Mesodermal cell (in vitro differentiated cells): ENCODE results near the gene PDE1A.
"Not testable (repeated sequence)": the region's sequence is repeated elsewhere in the genome, so short reads cannot be mapped to it uniquely, and the experiment has no call there.

Experiments
- H3K27ac ChIP-seq: 2 replicates; pipeline ENCODE4 v1.7.0; 2013; ENCODE audit warnings: mild to moderate bottlenecking, low read depth, low read length, moderate library complexity; ENCODE audit not compliant: severe bottlenecking
- H3K36me3 ChIP-seq: 2 replicates; pipeline ENCODE4 v1.7.1; 2013; ENCODE audit warnings: mild to moderate bottlenecking, low read length, moderate library complexity; ENCODE audit not compliant: control insufficient read depth, insufficient read depth
- H3K4me1 ChIP-seq: one replicate; pipeline ENCODE4 v1.7.1; 2013; ENCODE audit warnings: mild to moderate bottlenecking, low read length; ENCODE audit not compliant: insufficient read depth, control insufficient read depth, poor library complexity, severe bottlenecking
- H3K4me3 ChIP-seq: 2 replicates; pipeline ENCODE4 v1.7.0; 2013; ENCODE audit warnings: low read length, control low read depth, mild to moderate bottlenecking; ENCODE audit not compliant: insufficient read depth, poor library complexity, severe bottlenecking; ENCODE audit errors: extremely low read depth
- H3K9me3 ChIP-seq: 2 replicates; pipeline ENCODE4 v1.7.1; 2013; ENCODE audit warnings: mild to moderate bottlenecking, low read length, moderate library complexity; ENCODE audit not compliant: control insufficient read depth
- WGBS, 2 experiments: methylation state at CpG; one replicate each; pipeline ENCODE4 v1.1.5; 2013; ENCODE audit warnings: missing lambda C conversion rate in 2 of 2; ENCODE audit not compliant: insufficient coverage in 2 of 2; 5-methylcytosine and 5-hydroxymethylcytosine counted together

Gene PDE1A

DNA sequence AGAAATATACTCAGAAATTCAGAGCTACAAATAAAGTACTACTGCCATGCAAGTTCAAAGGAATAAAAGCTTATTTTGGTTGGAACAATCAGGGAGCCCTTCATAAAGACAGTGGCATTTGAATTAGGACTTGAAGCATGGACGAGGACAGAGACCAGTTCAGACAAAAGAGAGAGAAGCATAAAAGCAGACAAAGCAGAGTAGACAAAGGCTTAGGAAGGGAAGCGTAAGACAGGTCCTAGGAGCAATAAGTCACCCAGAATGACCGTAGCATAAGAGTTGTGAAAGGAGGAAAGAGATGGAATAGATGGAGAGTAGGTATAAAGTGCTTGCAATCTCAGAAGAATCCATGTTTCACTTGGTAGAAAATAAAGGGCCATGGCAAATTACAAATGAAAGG, 14.0 kb downstream of the PDE1A start:
- H3K36me3 ChIP-seq = no peaks in the 10 kb centered on the region
- no peak overlapping the region for H3K4me3 ChIP-seq
- 77 to 87% methylated on average over 3 of the region's 3 CpGs for WGBS, 2 experiments
- no peaks in the 10 kb centered on the region for H3K9me3 ChIP-seq
- H3K27ac ChIP-seq = no peak overlapping the region
- H3K4me1 ChIP-seq = no peaks in the 10 kb centered on the region

DNA sequence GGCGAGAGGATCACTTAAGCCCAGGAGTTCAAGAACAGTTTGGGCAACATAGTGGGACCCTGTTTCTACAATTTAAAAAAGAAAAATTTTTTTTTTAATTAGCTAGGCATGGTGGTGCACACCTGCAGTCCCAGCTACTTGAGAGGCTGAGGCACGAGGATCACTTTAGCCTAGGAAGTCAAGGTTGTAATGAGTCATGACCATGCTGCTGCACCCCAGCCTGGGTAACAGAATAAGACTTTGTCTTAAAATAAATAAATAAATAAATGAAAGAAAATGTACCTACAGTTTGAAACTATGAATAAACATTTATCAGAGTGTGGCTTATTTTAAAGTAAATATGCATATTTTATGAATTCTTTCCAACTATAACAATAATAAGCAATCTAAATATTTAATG, 16.7 kb downstream of the PDE1A start:
- Histone ChIP-seq H3K4me3 (no peak overlapping the region), H3K27ac (no peak overlapping the region), H3K4me1 (peaks cover 2% of the 10 kb centered on the region), H3K9me3 (no peaks in the 10 kb centered on the region), H3K36me3 (no peaks in the 10 kb centered on the region)
- WGBS, 2 experiments = 71 to 80% methylated on average over 1 of the region's 2 CpGs

DNA sequence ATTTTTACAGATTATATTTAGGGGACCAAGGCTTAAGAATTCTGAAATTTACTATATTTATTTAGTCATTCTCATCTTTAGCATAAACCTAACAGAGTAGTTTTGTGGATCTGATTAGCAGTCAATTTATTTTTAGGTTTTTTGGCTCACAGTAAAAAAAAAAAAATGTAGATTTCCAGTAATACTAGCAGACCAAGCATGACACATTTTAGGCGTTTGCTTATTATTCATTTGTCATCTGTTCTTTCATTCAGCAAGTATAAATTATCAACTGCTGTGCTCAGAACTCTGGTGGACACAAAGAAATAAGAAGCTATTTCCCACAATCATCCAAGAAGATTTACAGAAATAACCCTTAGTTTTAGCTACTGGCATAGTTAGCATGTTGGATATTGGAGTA, 20.6 kb downstream of the PDE1A start:
- Histone ChIP-seq H3K36me3 (no peaks in the 10 kb centered on the region), H3K4me3 (no peak overlapping the region)
- 83% methylated on average over 1 of the region's 1 CpG; no CpG with 5 or more reads in 1 of the 2 experiments for WGBS, 2 experiments

DNA sequence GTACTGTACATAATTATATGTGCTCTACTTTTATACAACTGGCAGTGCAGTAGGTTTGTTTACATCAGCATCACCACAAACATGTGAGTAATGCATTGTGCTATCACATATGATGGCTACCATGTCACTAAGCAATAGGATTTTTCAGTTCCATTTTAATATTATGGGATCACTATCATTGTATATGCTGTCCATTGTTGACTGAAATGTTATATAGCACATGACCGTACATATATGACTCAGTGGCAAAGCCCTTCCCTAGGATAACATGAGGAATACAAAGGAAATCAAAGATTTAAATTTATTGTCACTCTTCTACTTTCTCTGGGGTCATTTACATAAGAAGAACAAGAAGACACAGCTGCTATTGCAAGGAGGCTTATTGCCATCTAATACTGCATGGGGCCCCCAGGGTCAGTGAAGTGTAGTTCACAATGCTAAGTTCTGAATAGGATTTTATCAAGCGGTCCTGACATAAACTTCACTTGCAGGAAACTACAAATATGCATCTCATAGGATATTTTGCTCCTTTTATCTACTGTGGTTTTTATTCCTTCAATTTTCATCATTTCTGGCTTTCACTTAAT, 21.8 kb downstream of the PDE1A start:
- peaks cover 7% of the 10 kb centered on the region for H3K4me1 ChIP-seq
- H3K27ac ChIP-seq = peak overlapping the region; percentile 11

More for the DNA sequence above, 20.6 kb downstream of the PDE1A start:
- peaks cover 7% of the 10 kb centered on the region for H3K4me1 ChIP-seq
- no peak overlapping the region for H3K27ac ChIP-seq
- H3K9me3 ChIP-seq = no peaks in the 10 kb centered on the region

DNA sequence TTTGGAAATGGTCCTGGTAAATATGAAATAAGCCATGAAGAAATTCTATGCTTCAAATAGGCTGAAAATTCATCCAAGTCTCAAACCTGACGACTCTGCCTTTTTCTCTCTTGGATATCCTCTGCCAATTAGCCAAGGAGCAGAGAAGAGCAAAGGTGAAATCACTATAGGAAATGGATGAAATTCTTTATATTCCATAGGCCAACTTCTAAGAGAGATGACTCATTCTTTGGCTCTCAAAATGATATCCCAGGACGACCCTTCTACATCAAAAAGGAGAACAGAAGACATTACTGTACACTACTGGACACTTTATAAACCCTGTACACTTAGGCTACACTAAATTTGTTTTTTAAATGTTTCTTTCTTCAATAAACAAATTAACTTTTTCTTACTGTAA, 22.7 kb downstream of the PDE1A start:
- Histone ChIP-seq H3K27ac (no peak overlapping the region), H3K9me3 (no peaks in the 10 kb centered on the region), H3K36me3 (no peaks in the 10 kb centered on the region), H3K4me1 (peaks cover 7% of the 10 kb centered on the region), H3K4me3 (no peak overlapping the region)
- WGBS, 2 experiments = 40 to 67% methylated on average over 1 of the region's 2 CpGs

More for the DNA sequence above, 21.8 kb downstream of the PDE1A start:
- WGBS, 2 experiments = 100% methylated on average over 1 of the region's 2 CpGs; no CpG with 5 or more reads in 1 of the 2 experiments
- Histone ChIP-seq H3K4me3 (no peak overlapping the region), H3K9me3 (no peaks in the 10 kb centered on the region), H3K36me3 (no peaks in the 10 kb centered on the region)

DNA sequence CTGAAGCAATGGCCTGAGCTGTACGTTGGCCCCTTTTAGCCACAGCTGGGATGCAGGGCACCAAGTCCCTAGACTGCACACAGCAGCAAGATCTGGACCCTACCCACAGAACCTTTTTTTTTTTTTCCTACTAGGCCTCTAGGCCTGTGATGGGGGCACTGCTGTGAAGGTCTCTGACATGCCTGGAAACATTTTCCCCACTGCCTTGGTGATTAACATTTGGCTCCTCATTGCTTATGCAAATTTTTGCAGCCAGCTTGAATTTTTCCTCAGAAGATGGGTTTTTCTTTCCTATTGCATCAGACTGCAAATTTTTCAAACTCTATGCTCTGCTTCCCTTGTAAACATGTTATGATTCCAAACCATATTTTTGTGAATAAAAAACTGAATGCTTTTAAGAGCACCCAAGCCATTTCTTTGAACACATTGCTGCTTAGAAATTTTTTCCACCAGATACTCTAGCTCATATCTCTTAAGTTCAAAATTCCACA, 33.5 kb downstream of the PDE1A start:
- 71 to 100% methylated on average over 1 of the region's 1 CpG for WGBS, 2 experiments
- Histone ChIP-seq H3K9me3 (no peaks in the 10 kb centered on the region), H3K4me1 (no peaks in the 10 kb centered on the region), H3K4me3 (no peak overlapping the region), H3K27ac (no peak overlapping the region), H3K36me3 (no peaks in the 10 kb centered on the region)

DNA sequence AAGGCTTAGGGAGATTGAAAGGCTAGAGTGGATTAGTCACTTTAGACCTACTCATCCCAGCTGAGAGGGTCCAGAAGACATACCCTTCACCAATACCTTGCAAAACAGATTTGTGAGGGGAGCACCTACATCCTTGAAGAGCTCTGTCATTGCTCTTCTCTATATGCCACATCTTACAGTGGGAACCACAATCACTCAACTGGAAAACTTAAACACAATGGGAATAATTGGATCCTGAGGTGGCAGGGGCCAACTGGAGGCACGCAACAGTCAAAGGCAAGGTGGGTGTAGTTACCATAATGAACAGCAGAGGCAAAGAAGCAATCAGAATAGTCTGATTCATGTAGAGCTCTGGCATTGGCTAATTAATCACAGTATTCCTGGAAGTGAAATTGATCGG, 35.4 kb downstream of the PDE1A start:
- Histone ChIP-seq H3K9me3 (no peaks in the 10 kb centered on the region), H3K4me1 (no peaks in the 10 kb centered on the region), H3K36me3 (no peaks in the 10 kb centered on the region), H3K27ac (no peak overlapping the region), H3K4me3 (no peak overlapping the region)
- 86 to 92% methylated on average over 1 of the region's 2 CpGs for WGBS, 2 experiments

DNA sequence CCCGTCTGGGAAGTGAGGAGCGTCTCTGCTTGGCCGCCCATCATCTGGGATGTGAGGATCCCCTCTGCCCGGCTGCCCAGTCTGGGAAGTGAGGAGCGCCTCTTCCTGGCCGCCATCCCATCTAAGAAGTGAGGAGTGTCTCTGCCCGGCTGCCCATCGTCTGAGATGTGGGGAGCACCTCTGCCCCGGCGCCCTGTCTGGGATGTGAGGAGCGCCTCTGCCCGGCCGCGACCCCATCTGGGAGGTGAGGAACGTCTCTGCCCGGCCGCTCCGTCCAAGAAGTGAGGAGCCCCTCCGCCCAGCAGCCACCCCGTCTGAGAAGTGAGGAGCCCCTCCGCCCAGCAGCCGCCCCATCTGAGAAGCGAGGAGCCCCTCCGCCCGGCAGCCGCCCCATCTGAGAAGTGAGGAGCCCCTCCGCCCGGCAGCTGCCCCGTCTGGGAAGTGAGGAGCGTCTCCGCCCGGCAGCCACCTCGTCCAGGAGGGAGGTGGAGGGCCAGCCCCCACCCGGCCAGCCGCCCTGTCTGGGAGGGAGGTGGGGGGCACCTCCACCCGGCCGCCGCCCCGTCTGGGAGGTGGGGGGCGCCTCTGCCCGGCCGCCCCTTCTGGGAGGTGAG, 40.5 kb downstream of the PDE1A start:
- 94 to 99% methylated on average over 19 to 24 of the region's 42 CpGs for WGBS, 2 experiments
- not testable (repeated sequence) for H3K27ac ChIP-seq, H3K36me3 ChIP-seq, H3K4me1 ChIP-seq, H3K4me3 ChIP-seq, H3K9me3 ChIP-seq

DNA sequence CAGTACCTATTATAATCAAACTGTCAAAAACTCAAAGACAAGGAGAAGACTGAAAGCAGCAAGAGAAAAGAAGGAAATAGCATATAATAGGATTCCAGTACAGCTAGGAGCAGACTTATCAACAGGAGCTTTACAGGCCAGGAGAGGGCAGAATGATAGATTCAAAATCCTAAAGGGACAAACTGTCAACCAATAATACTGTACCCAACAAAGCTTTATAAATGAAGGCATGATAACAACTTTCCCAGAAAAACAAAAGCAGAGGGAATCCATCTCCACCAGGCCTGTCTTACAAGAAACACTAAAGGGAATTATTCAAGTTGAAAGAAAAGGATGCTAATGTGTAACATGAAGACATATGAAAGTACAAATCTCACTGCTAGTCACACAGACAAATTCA, 42.0 kb downstream of the PDE1A start:
- Histone ChIP-seq H3K4me3 (no peak overlapping the region), H3K27ac (no peak overlapping the region), H3K36me3 (no peaks in the 10 kb centered on the region), H3K4me1 (no peaks in the 10 kb centered on the region), H3K9me3 (peaks cover 7% of the 10 kb centered on the region)

DNA sequence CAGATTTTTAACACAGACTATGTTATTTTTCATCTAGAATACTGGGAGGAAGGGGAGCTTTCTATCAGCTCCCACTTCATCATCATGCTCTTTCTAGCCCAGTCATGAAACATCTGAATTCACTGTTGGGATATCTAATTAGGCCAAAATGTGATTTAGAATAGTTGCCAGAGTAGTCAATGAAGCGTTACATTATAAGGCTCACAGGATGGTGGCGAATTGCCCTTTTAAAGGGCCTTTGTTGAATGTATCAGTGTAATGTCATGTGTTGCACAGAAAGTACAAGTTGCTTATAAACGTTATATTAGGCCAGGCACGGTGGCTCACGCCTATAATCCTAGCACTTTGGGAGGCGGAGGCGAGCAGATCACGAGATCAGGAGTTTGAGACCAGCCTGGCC, 45.6 kb downstream of the PDE1A start:
- WGBS, 2 experiments = 90 to 100% methylated on average over 7 to 8 of the region's 8 CpGs
- Histone ChIP-seq H3K9me3 (peaks cover 16% of the 10 kb centered on the region), H3K4me1 (no peaks in the 10 kb centered on the region), H3K27ac (no peak overlapping the region), H3K36me3 (no peaks in the 10 kb centered on the region), H3K4me3 (no peak overlapping the region)

DNA sequence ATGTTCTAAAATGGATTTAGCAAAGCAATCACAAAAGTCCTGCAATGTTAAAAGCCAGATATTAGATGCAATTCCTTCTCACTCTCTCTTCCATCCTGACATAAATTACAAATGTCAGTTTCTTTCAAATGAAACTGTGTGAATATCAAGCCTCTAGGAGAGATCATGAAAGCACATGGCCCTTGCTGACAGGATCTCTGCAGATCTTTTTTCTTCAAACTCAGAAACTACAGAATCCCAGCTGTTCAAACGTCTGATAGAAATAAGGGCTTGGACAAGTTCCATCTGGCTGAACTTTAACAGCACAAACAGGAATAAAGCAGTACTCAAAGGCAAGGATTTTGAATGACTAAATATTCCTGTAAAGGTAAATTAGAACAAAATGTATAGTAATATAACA, 47.6 kb downstream of the PDE1A start:
- H3K9me3 ChIP-seq = peaks cover 16% of the 10 kb centered on the region
- no CpG with 5 or more reads among the region's 1 CpG for WGBS, 2 experiments
- no peaks in the 10 kb centered on the region for H3K4me1 ChIP-seq
- no peaks in the 10 kb centered on the region for H3K36me3 ChIP-seq
- H3K4me3 ChIP-seq = no peak overlapping the region
- H3K27ac ChIP-seq = no peak overlapping the region
